HCT116 (cell line): ENCODE measurements around the gene TMEM179. TPM values are rescaled to one million over a fixed set of nuclear protein-coding genes. Genes with fewer than 3 reads are reported as not detected.

ENCODE experiments used
- ATAC-seq: fragments of 200-7000 bp; cut with Tn5 transposase; 2 replicates; pipeline ENCODE4 v1.9.1; 2020; ENCODE audit warnings: mild to moderate bottlenecking, moderate library complexity
- BruUV-seq: library from RNA; stranded (reverse); fragments of 400-500 nt; replicated peaks from 2 replicates; lab custom pipeline; 2021; lab: Mats Ljungman, UMichigan
- CTCF ChIA-PET: fragments of 300-600 bp; sonication (Branson Sonifier 250); formaldehyde crosslinking; loops from one replicate; lab custom pipeline; 2021; ENCODE audit warnings: antibody characterized with exemption; lab: Charles Lee
- POLR2A ChIA-PET: fragments of 300-600, 350-600 bp; sonication (Branson Sonifier 250); formaldehyde crosslinking; loops from one replicate; lab custom pipeline; 2021; ENCODE audit warnings: antibody characterized with exemption; lab: Charles Lee
- RAD21 ChIA-PET, 2 experiments: fragments of 300-600 bp; sonication (Branson Sonifier 250); formaldehyde crosslinking; loops; one replicate each; lab custom pipeline; 2023; ENCODE audit warnings: low total read pairs in 2 of 2; ENCODE audit not compliant: uncharacterized antibody in 2 of 2, unreplicated experiment in 2 of 2, low non-redundant PET in 1 of 2; lab: Charles Lee
- DNase-seq: peaks from one replicate; pipeline ENCODE4 v3.0.0-alpha.2; 2010; ENCODE audit warnings: low read depth, low spot score
- H2AFZ ChIP-seq: fragments of 200-600 bp; shearing (Covaris generic), sonication (generic); 2 replicates; pipeline ENCODE4 v1.6.1; 2017; ENCODE audit warnings: low read depth, mixed run types, mixed read lengths, antibody characterized with exemption, low read length; ENCODE audit not compliant: poor library complexity, severe bottlenecking
- H3K27ac ChIP-seq: 2 replicates; pipeline ENCODE4 v1.5.1; 2012; ENCODE audit warnings: low read depth, low read length
- H3K27me3 ChIP-seq: fragments of 200-600 bp; sonication (generic); 2 replicates; pipeline ENCODE4 v1.6.1; 2016; ENCODE audit warnings: mixed run types, low read length, mixed read lengths; ENCODE audit not compliant: insufficient read depth
- H3K36me3 ChIP-seq, 2 experiments: fragments of 200-500 bp in 1 of 2; fragments of 200-600 bp in 1 of 2; sonication (Bioruptor generic) in 1 of 2; sonication (generic) in 1 of 2; 2 replicates each; pipeline versions ENCODE4 v1.5.1 to v1.6.1; 2014 to 2016; ENCODE audit warnings: low read length in 2 of 2, inconsistent platforms in 1 of 2, mixed read lengths in 1 of 2, mixed run types in 1 of 2; ENCODE audit not compliant: insufficient read depth in 2 of 2, control insufficient read depth in 1 of 2
- H3K4me1 ChIP-seq, 2 experiments: fragments of 200-600 bp in 1 of 2; sonication (generic) in 1 of 2; 2 replicates each; pipeline versions ENCODE4 v1.5.1 to v1.6.1; 2012 to 2017; ENCODE audit warnings: low read length in 2 of 2, inconsistent platforms in 1 of 2, mild to moderate bottlenecking in 1 of 2, mixed read lengths in 1 of 2, mixed run types in 1 of 2, moderate library complexity in 1 of 2; ENCODE audit not compliant: insufficient read depth in 2 of 2, control insufficient read depth in 1 of 2
- H3K4me2 ChIP-seq: fragments of 200-600 bp; sonication (generic); 2 replicates; pipeline ENCODE4 v1.6.1; 2017; ENCODE audit warnings: mixed run types, low read length, mixed read lengths
- H3K4me3 ChIP-seq, 2 experiments: fragments of 200-600 bp in 1 of 2; sonication (generic) in 1 of 2; replicated peaks in 1 of 2; 2 replicates each; pipeline ENCODE4 v1.5.1; 2011 to 2016; ENCODE audit warnings: low read length in 2 of 2, control low read depth in 1 of 2, low read depth in 1 of 2, mild to moderate bottlenecking in 1 of 2, mixed read lengths in 1 of 2, mixed run types in 1 of 2
- H3K79me2 ChIP-seq: fragments of 200-600 bp; sonication (generic); 2 replicates; pipeline ENCODE4 v1.6.1; 2017; ENCODE audit warnings: mild to moderate bottlenecking, mixed run types, low read length, moderate library complexity, mixed read lengths; ENCODE audit not compliant: insufficient read depth
- H3K9ac ChIP-seq: fragments of 200-600 bp; sonication (generic); 2 replicates; pipeline ENCODE4 v1.6.1; 2016; ENCODE audit warnings: low read length, mixed read lengths
- H3K9me2 ChIP-seq: fragments of 200-600 bp; sonication (generic), shearing (Covaris generic); 2 replicates; pipeline ENCODE4 v1.6.1; 2017; ENCODE audit warnings: mixed run types, mild to moderate bottlenecking, moderate library complexity; ENCODE audit not compliant: insufficient read depth
- H3K9me3 ChIP-seq, 2 experiments: fragments of 200-500 bp in 1 of 2; fragments of 200-600 bp in 1 of 2; sonication (Bioruptor generic) in 1 of 2; sonication (generic) in 1 of 2; 2 replicates each; pipeline ENCODE4 v1.6.1; 2014 to 2017; ENCODE audit warnings: low read length in 2 of 2, mixed read lengths in 2 of 2, inconsistent platforms in 1 of 2, low read depth in 1 of 2, mild to moderate bottlenecking in 1 of 2, mixed run types in 1 of 2, moderate library complexity in 1 of 2; ENCODE audit not compliant: control insufficient read depth in 1 of 2, insufficient read depth in 1 of 2
- H4K20me1 ChIP-seq: fragments of 200-600 bp; sonication (generic), shearing (Covaris generic); 2 replicates; pipeline ENCODE4 v1.6.1; 2017; ENCODE audit warnings: mixed run types, mild to moderate bottlenecking, moderate library complexity; ENCODE audit not compliant: insufficient read depth
- CBX3 ChIP-seq: IDR thresholded peaks from 2 replicates; pipeline ENCODE4 v1.6.1; 2012; ENCODE audit warnings: low read depth
- EGR1 ChIP-seq: IDR thresholded peaks from 2 replicates; pipeline ENCODE4 v1.6.1; 2012; ENCODE audit warnings: low read depth
- ELF1 ChIP-seq: IDR thresholded peaks from 2 replicates; pipeline ENCODE4 v1.6.1; 2012; ENCODE audit warnings: low read depth, borderline replicate concordance
- EZH2 ChIP-seq: fragments of 200-600 bp; sonication (generic); IDR thresholded peaks from 2 replicates; pipeline ENCODE4 v1.6.1; 2017; ENCODE audit warnings: antibody characterized with exemption, mixed run types
- EZH2phosphoT487 ChIP-seq: fragments of 200-600 bp; IDR thresholded peaks from 2 replicates; pipeline ENCODE4 v1.6.1; 2018; ENCODE audit warnings: antibody characterized with exemption, borderline replicate concordance
- MAX ChIP-seq: IDR thresholded peaks from 2 replicates; pipeline ENCODE4 v1.6.1; 2012
- POLR2A ChIP-seq: IDR thresholded peaks from 2 replicates; pipeline ENCODE4 v1.7.0; 2011; ENCODE audit warnings: borderline replicate concordance; ENCODE audit not compliant: insufficient read depth, insufficient read length; ENCODE audit errors: extremely low read depth
- RAD21 ChIP-seq: IDR thresholded peaks from 2 replicates; pipeline ENCODE4 v1.6.1; 2012; ENCODE audit warnings: low read depth, mild to moderate bottlenecking
- REST ChIP-seq: IDR thresholded peaks from 2 replicates; pipeline ENCODE4 v1.6.1; 2012; ENCODE audit warnings: low read depth
- SP1 ChIP-seq: IDR thresholded peaks from 2 replicates; pipeline ENCODE4 v1.6.1; 2012; ENCODE audit warnings: low read depth
- TCF7L2 ChIP-seq: IDR thresholded peaks from 2 replicates; pipeline ENCODE4 v1.7.0; 2011; ENCODE audit warnings: borderline replicate concordance, inconsistent platforms; ENCODE audit not compliant: insufficient read depth, insufficient read length; ENCODE audit errors: extremely low read depth
- ZFX ChIP-seq: fragments of 450-650 bp; IDR thresholded peaks from 2 replicates; pipeline ENCODE4 v1.6.1; 2017
- ZNF274 ChIP-seq: fragments of 200-500 bp; sonication (Bioruptor generic); IDR thresholded peaks from 2 replicates; pipeline ENCODE4 v1.6.1; 2014; ENCODE audit warnings: mild to moderate bottlenecking, low read depth, low read length, inconsistent platforms
- intact Hi-C: fragments of 100-400 bp; cut with micrococcal nuclease; formaldehyde crosslinking; loops from 2 replicates; pipeline ENCODE4 v1.10.0; 2022
- total RNA-seq: library from RNA; stranded (reverse); gene quantifications from one replicate; pipeline ENCODE4 v1.2.1, GENCODE V29; 2021; ENCODE audit not compliant: unreplicated experiment
- TF ChIP-seq, protein P1 (sequence below): IDR thresholded peaks from 2 replicates; pipeline ENCODE4 v1.6.1; 2012
- TF ChIP-seq, protein P2 (sequence below), 3 experiments: fragments of 200-600 bp in 1 of 3; sonication (generic) in 1 of 3; IDR thresholded peaks in 2 of 3; conservative IDR thresholded peaks in 1 of 3; 2 replicates each; pipeline ENCODE4 v1.5.1; 2012 to 2017; ENCODE audit warnings: low read depth in 2 of 3, low read length in 2 of 3, antibody characterized with exemption in 1 of 3, borderline replicate concordance in 1 of 3, control low read depth in 1 of 3, mild to moderate bottlenecking in 1 of 3, mixed read lengths in 1 of 3, mixed run types in 1 of 3, moderate library complexity in 1 of 3; ENCODE audit not compliant: insufficient read depth in 1 of 3

Gene TMEM179
- total RNA-seq, 1 experiment from 2014 or later = not detected

DNA sequence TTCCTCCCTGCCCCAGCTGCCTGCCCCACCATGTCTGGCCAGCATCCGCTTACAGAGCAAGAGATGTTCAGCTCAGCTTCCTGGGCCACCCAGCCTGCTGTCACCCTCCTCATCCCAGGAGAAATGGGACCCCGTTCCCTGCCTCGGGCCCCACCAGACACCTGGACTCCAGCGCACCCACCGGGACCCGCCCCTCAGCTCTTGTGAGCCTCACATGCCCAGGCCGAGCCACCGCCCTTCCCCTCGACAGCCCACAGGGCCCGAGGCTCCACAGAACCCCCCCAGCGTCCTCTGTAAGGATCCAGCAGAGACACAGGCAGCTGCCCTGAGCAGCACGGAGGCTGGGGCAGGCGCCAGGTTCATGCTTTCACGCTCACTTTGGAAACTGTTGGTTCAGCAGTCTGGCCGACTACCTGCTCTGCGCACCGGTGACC, 43.4 kb downstream of the TMEM179 start:
- DNase-seq (no peak), ATAC-seq (no peak)
- Histone ChIP-seq H3K9me2 (no peaks in the 10 kb centered on the region), H3K4me3 (no peak overlapping the region), H3K9me3 (no peaks in the 10 kb centered on the region), H3K4me1 (peaks cover 0 to 9% of the 10 kb centered on the region in 2 experiments; a peak in 1 of 4 replicates), H3K27ac (no peak overlapping the region), H4K20me1 (no peaks in the 10 kb centered on the region), H3K79me2 (no peaks in the 10 kb centered on the region), H3K36me3 (no peaks in the 10 kb centered on the region), H3K27me3 (peaks cover 6% of the 10 kb centered on the region; the same call in 1 of the 2 replicates), H3K9ac (no peak overlapping the region), H3K4me2 (no peak overlapping the region), H2AFZ (no peak overlapping the region)
- ChIA-PET CTCF (interaction anchor here (0.7 kb wide), 1 partner anchor 160 kb away, joined by 3 read pairs; no protein-coding TSS in a partner anchor), POLR2A (no interaction called here), RAD21 (no interaction called here)
- TF ChIP-seq REST = no peak
- TF ChIP-seq ELF1 = no peak
- no peak for TF ChIP-seq TCF7L2
- TF ChIP-seq SP1 = no peak
- TF ChIP-seq, protein P1, sequence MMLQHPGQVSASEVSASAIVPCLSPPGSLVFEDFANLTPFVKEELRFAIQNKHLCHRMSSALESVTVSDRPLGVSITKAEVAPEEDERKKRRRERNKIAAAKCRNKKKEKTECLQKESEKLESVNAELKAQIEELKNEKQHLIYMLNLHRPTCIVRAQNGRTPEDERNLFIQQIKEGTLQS = no peak
- no peak for TF ChIP-seq ZNF274
- TF ChIP-seq, protein P2, sequence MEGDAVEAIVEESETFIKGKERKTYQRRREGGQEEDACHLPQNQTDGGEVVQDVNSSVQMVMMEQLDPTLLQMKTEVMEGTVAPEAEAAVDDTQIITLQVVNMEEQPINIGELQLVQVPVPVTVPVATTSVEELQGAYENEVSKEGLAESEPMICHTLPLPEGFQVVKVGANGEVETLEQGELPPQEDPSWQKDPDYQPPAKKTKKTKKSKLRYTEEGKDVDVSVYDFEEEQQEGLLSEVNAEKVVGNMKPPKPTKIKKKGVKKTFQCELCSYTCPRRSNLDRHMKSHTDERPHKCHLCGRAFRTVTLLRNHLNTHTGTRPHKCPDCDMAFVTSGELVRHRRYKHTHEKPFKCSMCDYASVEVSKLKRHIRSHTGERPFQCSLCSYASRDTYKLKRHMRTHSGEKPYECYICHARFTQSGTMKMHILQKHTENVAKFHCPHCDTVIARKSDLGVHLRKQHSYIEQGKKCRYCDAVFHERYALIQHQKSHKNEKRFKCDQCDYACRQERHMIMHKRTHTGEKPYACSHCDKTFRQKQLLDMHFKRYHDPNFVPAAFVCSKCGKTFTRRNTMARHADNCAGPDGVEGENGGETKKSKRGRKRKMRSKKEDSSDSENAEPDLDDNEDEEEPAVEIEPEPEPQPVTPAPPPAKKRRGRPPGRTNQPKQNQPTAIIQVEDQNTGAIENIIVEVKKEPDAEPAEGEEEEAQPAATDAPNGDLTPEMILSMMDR (IDR thresholded peaks at IDR 0.05 in 2 of 3, conservative IDR thresholded peaks at IDR 0.05 in 1 of 3; ENCODE audit: borderline replicate concordance in 1 of 3, insufficient read depth in 1 of 3, low read depth in 2 of 3, low read length in 2 of 3) = no peak
- TF ChIP-seq MAX = no peak
- no peak for TF ChIP-seq RAD21
- TF ChIP-seq EZH2phosphoT487 = no peak
- no peak for TF ChIP-seq POLR2A
- no peak for TF ChIP-seq EGR1
- TF ChIP-seq CBX3 = no peak
- TF ChIP-seq EZH2 = no peak
- TF ChIP-seq ZFX = no peak
- BruUV-seq = no TSS peak
- intact Hi-C loops = no loop called here
